ENCODE data around the gene METTL24.

The METTL24 gene

DNA sequence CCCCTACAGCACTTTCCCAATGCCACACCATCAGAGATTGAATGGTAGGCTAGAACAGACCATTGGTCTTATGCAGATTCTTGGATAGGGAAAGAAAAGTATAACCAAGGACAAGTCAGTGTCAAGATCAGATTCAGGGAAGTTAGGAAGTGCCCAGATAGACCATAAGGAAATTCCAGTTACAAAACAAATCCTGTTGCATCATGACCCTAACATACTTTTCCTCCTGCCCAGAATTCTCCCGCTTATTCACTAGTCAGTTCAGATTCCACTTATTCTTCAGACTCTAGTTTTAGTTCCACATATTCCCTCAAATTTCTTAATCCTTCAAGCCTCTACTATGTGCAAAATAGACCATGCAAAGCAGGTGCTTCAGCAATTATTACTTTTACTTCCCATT, 20.7 kb downstream of the METTL24 start:
- no peak for DNase-seq (ENCODE audit: low spot score)

GRCh38 chr6:110334423-110335180, 23.5 kb downstream of the METTL24 start:
- DNase-seq (ENCODE audit: low spot score), result no peak

DNA sequence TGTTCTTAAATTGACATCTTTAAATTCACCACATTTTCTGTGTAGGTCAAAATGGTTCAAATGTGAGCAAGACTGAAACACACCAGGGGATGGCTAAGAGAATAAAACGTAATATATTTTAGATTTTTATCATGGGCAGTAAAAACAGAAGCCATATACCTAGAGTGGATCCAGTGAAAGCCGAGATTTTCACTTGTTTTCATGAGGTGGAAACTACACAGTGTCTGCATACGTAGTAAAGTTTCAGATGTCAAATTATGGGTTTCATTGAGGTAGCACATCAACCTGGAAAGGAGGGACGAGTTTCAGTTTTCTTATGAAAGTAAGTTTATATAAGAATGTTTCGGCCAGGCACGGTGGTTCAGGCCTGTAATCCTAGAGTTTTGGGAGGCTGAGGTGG, 25.9 kb downstream of the METTL24 start:
- no peak for DNase-seq (ENCODE audit: low spot score)

DNA sequence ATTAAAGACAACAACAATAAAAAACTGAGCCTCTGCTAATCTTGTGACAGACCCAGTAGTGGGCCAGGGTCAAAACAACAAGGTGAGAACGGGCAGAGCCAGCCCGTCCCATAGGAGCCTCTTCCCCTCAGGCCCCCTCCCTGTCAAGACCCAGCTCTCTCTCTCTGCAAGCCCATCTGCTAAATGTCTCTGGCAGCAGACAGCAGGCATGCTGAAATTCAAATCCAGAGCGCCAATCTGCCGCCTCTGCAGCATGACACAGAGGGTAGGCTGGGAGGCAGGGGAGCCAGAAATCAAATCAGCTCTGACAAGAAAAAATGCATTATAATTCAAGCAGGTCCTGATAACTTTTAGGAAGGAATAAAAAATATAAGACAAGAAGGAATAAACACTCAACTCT, 26.3 kb downstream of the METTL24 start:
- peak; percentile 93 for DNase-seq (ENCODE audit: low spot score)

- DNase-seq (ENCODE audit: low spot score), result no peak
Measured at GRCh38 chr6:110331390-110331789, 26.8 kb downstream of the METTL24 start.

GRCh38 chr6:110329714-110330436, 28.3 kb downstream of the METTL24 start:
- no peak for DNase-seq (ENCODE audit: low spot score)

DNA sequence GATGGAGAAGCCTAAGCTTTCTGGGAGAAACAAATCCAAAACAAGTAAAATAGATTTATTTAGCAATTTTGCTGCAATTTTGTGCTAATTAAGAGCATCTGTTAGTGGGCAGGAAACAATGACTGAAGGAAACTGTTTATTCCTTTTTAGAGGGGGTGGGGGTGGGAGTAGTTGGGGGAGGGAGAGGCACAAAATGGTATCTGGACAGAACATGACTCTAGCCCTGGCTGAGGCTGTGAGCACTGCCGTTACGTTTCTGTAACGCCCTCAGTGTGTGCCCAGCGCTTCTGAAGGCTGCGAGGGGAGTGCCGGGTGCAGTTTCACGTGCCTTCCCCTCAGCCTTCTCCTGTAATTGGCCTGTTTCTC, 28.8 kb downstream of the METTL24 start:
- no peak for DNase-seq (ENCODE audit: low spot score)

DNA sequence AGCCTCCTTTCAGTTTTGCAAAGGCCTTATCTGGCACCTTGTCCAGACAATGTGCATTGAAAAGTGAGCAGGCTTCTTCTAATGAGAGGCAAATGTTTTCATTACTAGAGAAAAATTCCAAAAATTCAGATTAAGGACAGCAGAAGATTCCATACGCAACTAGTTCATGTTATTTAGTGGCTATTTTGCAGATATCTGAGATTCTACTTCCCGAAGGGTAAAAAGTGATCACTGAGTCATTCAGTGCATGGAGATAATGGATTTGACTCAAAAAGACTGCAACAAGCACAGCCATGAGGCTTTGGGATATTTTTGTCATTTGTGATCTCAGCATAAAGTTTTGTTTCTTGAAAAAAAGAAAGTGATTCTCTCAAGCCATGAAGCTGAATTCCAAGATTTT, 29.9 kb downstream of the METTL24 start:
- DNase-seq (ENCODE audit: low spot score), result no peak

DNA sequence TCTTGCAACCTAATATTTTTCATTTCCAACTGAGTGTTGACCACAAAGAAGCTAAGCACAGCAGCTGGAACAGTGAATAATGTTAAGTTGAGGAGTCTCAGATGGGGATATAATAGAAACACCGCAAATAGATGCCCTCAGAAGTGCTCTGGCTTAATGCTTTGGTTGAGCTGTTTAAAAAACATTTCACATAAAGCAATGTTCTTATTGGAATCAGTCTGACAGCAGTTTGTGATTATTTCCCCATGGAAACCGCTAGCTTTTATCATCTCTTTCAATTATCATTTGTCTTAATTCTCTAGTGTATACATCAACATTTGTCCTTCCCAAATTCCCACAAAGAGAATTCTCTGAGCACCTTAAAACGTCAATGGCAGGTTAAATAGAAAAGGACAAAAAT, 30.8 kb downstream of the METTL24 start:
- DNase-seq (ENCODE audit: low spot score), result no peak

DNA sequence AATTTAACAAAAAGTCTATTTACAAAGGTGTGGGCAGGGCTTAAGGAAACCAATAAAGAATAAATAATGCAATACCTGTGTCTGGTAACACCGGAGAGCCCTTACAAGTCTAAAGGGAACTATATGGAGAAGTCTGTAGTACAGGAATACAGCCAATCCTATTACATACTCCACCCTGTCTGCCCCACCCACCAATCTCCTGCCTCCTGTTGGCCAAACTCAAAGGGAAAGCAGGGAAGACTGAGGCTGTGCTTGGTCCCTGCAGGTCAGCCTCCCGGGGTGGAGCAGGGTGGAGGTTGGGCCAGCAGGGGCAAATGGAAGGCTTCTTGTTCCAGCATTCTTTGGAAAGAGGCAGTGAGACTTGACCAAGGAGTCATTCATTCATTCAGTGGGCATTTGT, 31.5 kb downstream of the METTL24 start:
- no peak for DNase-seq (ENCODE audit: low spot score)

DNA sequence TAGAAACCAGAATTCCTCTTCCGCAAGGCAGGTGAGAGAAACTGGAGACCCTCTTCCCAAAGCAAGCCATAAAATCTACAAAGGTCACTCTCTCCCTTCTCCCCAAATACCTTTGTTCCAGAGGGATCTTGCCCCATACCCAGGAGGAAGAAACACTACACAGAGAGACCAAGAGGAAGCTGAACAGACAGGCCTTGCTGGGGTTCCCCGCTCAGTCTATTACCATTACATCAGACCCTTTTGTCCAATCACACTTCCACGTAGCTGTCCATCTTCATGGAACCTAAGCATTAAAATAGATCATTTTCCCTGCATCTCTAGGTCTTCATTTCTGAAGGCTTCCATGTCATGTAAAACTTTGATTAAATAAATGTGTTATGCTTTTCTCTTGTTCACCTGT, 32.1 kb downstream of the METTL24 start:
- DNase-seq (ENCODE audit: low spot score), result no peak

DNA sequence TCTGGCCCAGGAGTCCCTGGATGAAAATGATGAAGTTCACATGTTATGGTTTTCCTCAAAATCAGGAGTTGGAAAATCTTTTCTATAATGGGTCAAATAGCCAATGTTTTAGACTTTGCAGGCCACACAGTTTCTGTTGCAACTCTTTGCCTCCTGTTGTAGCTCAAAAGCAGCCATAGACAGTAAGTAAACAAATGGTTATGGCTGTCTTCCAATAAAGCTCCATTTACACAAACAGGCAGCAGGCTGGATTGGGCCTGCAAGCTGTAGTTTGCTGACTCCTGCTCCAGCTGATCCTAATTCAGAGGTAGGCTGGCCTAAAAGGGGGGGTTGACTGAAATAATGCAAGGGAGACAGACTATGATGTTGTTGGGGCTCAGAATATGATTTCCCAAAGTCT, 33.0 kb downstream of the METTL24 start:
- DNase-seq (ENCODE audit: low spot score), result no peak

DNA sequence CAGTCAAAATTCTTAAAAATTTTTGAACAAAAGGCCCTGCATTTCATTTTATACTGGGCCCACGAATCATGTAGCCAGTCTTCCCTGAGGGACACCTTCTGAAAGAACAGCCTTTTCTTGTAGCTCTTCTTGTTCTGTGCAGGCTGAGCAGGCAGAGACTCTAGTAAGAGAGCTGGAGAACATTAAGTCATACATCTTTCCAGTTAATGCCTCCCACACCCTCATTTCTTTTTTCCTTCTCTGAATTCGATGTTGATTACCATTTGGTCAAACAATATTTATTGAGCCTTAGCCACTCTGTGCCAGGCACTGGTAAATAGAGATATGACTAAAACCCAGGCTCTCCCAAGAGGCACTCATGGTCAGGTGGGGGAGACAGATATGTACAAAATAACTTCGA, 33.6 kb downstream of the METTL24 start:
- DNase-seq (ENCODE audit: low spot score), result no peak

DNA sequence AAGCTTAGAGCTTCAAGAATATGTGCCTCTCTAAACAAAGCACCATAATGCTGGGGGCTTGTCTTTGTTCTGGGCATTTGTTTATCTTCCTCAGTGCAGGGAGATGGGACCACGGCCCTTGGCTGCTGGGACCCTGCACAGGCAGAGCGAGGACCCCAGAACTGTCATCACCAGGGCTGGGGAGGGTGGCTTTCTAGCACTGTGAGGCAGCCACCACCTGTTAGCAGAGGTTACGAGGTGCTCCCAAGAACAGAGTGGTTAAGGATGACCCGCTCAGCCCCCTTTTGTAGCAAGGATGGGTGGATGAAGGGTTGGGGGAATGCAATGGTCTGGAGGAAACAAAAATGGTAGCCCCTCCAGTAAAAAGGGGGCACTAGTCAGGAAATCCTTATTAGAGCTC, 34.9 kb downstream of the METTL24 start:
- DNase-seq (ENCODE audit: low spot score), result no peak

- no peak for DNase-seq (ENCODE audit: low spot score)
Measured at GRCh38 chr6:110322874-110323242, 35.3 kb downstream of the METTL24 start.

DNA sequence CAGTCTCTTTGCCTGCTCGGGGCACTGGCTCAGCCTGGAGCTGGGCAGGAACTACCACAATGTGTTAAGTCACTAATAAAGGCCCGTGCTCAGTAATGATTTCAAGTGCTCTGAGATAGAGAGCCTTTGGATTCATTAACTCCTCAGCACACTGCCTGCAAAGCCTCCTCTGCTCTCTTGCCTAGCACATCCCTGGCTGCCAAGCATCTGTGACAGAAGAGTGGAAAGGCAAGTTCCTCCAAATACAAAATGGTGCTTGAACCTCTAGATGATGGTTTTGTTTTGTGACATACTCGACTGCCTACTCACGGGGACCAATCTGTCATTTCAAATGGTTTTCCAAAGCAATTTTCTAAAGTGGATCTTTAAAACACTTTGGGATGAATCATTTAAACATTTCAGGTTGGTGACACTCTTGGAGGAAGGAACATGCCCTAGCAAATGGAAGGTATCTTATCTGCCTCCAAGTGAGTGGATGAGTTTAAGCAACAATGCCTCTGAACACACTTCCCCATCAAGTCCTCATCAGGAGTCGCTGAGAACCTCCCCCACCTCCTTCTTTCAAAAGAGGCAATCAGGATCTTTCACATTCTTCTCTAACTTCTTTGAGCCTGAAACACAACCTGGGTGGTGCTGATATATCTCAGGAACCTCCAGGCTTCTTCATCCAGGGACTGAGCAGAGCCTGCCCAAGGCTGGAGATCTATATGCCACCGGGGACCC, 35.8 kb downstream of the METTL24 start:
- DNase-seq (ENCODE audit: low spot score), result no peak

DNA sequence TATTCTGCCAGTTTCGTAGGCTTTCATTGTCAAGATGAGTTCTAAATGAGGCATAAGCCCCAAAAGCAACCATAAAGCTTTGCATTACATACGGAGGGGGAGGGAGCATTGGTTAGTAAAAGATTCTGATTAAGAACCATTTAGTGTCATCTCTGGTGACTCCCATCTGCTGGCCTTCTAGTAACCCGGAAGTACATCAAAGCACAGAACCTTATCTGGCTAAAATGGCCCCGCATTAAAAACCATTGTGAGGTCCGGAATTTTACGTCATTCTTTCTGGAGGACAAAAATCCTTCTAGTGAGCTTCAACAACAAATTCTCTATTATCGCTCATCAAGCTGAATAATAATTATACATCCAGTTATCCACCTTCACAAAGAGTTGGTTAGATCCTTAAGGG, 37.8 kb downstream of the METTL24 start:
- no peak for DNase-seq (ENCODE audit: low spot score)

DNA sequence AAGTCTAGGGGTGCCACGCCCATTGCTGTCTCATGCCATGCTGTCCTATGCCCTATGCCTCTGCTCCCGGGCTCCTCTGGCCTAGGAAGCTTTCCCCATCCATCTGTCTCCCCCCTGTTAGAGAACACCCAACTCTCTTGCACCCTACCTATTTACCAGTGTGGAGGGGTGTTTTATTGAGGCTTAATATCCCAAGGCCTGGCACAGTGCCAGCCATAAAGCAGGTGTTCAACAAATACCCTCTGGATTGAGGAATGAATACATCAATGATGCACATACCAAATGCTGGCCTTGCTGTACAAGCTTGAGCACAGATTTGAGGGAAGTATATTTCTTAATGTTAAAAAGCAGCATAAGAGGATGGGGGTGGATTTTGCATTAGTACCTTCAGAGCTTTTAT, 38.3 kb downstream of the METTL24 start:
- no peak for DNase-seq (ENCODE audit: low spot score)

DNA sequence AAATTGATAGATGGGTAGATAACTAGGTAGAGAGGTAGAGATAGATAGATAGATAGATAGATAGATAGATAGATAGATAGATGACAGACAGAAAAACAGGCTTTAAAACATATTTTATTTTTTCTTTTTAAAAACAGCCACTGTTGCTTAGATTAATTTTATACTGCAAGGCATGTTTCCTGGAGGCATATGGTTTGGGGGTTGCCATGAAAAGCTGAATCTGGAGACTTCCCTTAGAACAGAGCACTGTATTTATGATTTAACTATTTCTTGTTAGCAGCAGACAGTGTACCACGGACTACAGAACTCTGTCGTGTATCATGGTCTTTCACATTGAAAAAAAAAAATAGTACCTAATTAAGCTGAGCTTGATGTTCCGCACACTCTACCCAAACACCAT, 38.8 kb downstream of the METTL24 start:
- no peak for DNase-seq (ENCODE audit: low spot score)

DNA sequence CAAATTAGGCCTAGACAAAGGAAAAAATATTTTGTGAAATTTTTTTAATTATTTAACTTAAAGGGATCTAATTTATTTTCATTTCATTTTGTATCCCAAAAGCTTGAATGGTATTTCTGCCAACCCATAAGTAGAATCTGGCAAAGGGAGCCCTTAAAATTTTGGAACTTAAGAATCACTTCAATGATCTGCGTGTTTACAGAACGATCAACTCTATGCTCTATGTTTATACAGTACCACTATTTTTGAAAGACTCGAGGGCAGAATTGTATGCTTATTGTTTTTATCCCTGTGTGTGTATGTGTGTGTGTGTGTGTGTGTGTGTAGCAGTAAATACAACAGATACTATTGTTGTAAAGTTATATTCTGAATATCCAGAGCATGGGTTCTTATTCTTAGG, 39.2 kb downstream of the METTL24 start:
- DNase-seq (ENCODE audit: low spot score), result no peak

GRCh38 chr6:110317646-110318045, 40.5 kb downstream of the METTL24 start:
- no peak for DNase-seq (ENCODE audit: low spot score)

- DNase-seq (ENCODE audit: low spot score), result no peak
Measured at GRCh38 chr6:110317189-110317588, 41.0 kb downstream of the METTL24 start.

DNA sequence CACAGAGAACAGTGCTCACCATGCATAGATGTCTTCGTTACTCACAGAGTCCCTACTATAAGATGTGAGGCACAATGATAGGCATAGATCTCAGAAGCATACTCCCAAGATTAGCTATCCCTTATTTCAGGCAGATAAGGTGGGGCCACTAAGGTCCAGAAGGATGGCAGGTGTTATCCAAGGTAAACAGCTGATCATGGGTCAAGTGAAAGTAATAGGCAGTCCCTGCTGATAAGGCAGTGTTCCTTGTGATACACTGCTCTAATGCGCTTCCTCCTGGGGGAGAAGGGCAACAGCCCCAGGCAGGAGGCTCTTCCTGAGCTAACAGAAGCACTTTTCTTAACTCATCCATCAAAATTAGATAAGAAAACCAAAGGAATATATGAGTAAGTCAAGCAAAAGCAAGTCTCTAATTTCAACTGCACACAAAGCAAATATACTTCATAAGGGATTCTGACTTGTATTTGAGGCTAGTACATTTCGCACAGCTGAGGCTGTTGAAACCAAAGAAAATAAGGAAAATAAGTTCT, 42.2 kb downstream of the METTL24 start:
- DNase-seq (ENCODE audit: low spot score), result no peak
